Measurements from ENCODE around the gene MIEF1.

The MIEF1 gene

DNA sequence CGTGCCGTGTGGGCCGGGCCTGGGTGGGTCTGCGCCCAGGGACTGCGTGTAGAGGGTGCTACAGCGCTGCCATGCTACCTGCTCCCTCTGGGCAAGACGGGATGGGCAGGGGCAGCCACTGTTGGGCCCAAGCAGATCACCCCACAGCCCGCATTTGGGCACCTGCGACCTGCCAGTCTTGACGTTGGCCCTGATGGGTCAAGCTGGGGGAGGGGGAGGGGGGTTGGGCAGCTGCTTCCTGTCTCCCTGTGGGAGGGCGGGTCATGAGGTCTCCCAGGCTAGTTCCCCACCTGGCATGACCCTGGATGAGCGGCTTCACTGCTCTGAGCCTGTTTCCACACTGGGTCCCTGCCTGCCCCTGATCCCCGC lies 33.3 kb downstream of the MIEF1 start:
- peak overlapping the region; percentile 88 for H2AK5ac ChIP-seq (ENCODE audit: low read depth, low read length)
- no peak for DNase-seq (ENCODE audit: low spot score)
- peak overlapping the region; percentile 62 for H2BK5ac ChIP-seq (ENCODE audit: low read length)
- no peaks in the 10 kb centered on the region for H3K27me3 ChIP-seq (ENCODE audit: control insufficient read depth in 3 of 3, insufficient read depth in 3 of 3, low read depth in 1 of 3, low read length in 3 of 3)
- peak overlapping the region in 1 of 2 donors; percentile 10 for H3K4me3 ChIP-seq (ENCODE audit: low read length in 2 of 2)
- no peak overlapping the region for H3K4me2 ChIP-seq (ENCODE audit: insufficient read depth, low read length, poor library complexity, severe bottlenecking)
- peak overlapping the region; percentile 82 for H2BK15ac ChIP-seq (ENCODE audit: low read length)
- no CpG with 5 or more reads among the region's 13 CpGs for WGBS, 2 donors (ENCODE audit: extremely low coverage in 2 of 2, insufficient read length in 2 of 2, insufficient replicate concordance in 1 of 2)
- H3K27ac ChIP-seq (replicated peaks; ENCODE audit: low read length), result no peak overlapping the region
- peak overlapping the region; percentile 82 for H3K9ac ChIP-seq (ENCODE audit: low read depth, low read length, poor library complexity)
- H2BK120ac ChIP-seq (ENCODE audit: low read depth, low read length), result peak overlapping the region; percentile 77
- no peak overlapping the region for H4K91ac ChIP-seq (ENCODE audit: low read depth, low read length, poor library complexity)
- H3K9me3 ChIP-seq (replicated peaks in 1 of 2; ENCODE audit: control insufficient read depth in 2 of 2, insufficient read depth in 1 of 2, low read depth in 1 of 2, low read length in 2 of 2), result no peaks in the 10 kb centered on the region
- peaks cover 9% of the 10 kb centered on the region for H3K79me1 ChIP-seq (ENCODE audit: low read depth, low read length)
- peak overlapping the region; percentile 35 for H2BK12ac ChIP-seq (ENCODE audit: low read length)
- peaks cover 12 to 22% of the 10 kb centered on the region in 2 donors for H3K4me1 ChIP-seq (ENCODE audit: control insufficient read depth in 2 of 2, insufficient read depth in 1 of 2, low read depth in 1 of 2, low read length in 2 of 2)
- peak overlapping the region; percentile 74 for H4K8ac ChIP-seq (ENCODE audit: low read depth, low read length)
- peak overlapping the region; percentile 92 for H3K18ac ChIP-seq (ENCODE audit: low read length)
- no peak overlapping the region for H3K14ac ChIP-seq (ENCODE audit: low read length)
- H2AFZ ChIP-seq (ENCODE audit: low read length), result peak overlapping the region; percentile 90
- H3K36me3 ChIP-seq (replicated peaks in 1 of 2; ENCODE audit: control insufficient read depth in 2 of 2, insufficient read depth in 2 of 2, low read length in 2 of 2), result peaks cover 4 to 14% of the 10 kb centered on the region in 2 donors
- H3K4ac ChIP-seq (ENCODE audit: low read length), result no peak overlapping the region
- H3K23ac ChIP-seq (ENCODE audit: low read depth, low read length, poor library complexity), result no peak overlapping the region

- Histone ChIP-seq H3K79me1 (ENCODE audit: low read depth, low read length) (peaks cover 8% of the 10 kb centered on the region), H3K36me3 (replicated peaks in 1 of 2; ENCODE audit: control insufficient read depth in 2 of 2, insufficient read depth in 2 of 2, low read length in 2 of 2) (peaks cover 2 to 9% of the 10 kb centered on the region in 2 donors), H3K18ac (ENCODE audit: low read length) (no peak overlapping the region), H3K4me1 (ENCODE audit: control insufficient read depth in 2 of 2, insufficient read depth in 1 of 2, low read depth in 1 of 2, low read length in 2 of 2) (peaks cover 10 to 22% of the 10 kb centered on the region in 2 donors), H3K14ac (ENCODE audit: low read length) (no peak overlapping the region), H3K27ac (replicated peaks; ENCODE audit: low read length) (no peak overlapping the region), H3K4me2 (ENCODE audit: insufficient read depth, low read length, poor library complexity, severe bottlenecking) (no peak overlapping the region), H3K9ac (ENCODE audit: low read depth, low read length, poor library complexity) (no peak overlapping the region), H2BK120ac (ENCODE audit: low read depth, low read length) (no peak overlapping the region), H2AK5ac (ENCODE audit: low read depth, low read length) (peak overlapping the region; percentile 88), H3K9me3 (replicated peaks in 1 of 2; ENCODE audit: control insufficient read depth in 2 of 2, insufficient read depth in 1 of 2, low read depth in 1 of 2, low read length in 2 of 2) (no peaks in the 10 kb centered on the region), H2AFZ (ENCODE audit: low read length) (peak overlapping the region; percentile 90), H2BK12ac (ENCODE audit: low read length) (no peak overlapping the region), H2BK5ac (ENCODE audit: low read length) (peak overlapping the region; percentile 14), H4K91ac (ENCODE audit: low read depth, low read length, poor library complexity) (no peak overlapping the region), H3K23ac (ENCODE audit: low read depth, low read length, poor library complexity) (no peak overlapping the region), H3K4ac (ENCODE audit: low read length) (no peak overlapping the region), H3K27me3 (ENCODE audit: control insufficient read depth in 3 of 3, insufficient read depth in 3 of 3, low read depth in 1 of 3, low read length in 3 of 3) (no peaks in the 10 kb centered on the region), H3K4me3 (ENCODE audit: low read length in 2 of 2) (no peak overlapping the region), H4K8ac (ENCODE audit: low read depth, low read length) (no peak overlapping the region), H2BK15ac (ENCODE audit: low read length) (no peak overlapping the region)
- no CpG with 5 or more reads among the region's 15 CpGs for WGBS, 2 donors (ENCODE audit: extremely low coverage in 2 of 2, insufficient read length in 2 of 2, insufficient replicate concordance in 1 of 2)
- DNase-seq (ENCODE audit: low spot score), result no peak
Observed at GRCh38 chr22:39535831-39536449, 33.9 kb downstream of the MIEF1 start.

DNA sequence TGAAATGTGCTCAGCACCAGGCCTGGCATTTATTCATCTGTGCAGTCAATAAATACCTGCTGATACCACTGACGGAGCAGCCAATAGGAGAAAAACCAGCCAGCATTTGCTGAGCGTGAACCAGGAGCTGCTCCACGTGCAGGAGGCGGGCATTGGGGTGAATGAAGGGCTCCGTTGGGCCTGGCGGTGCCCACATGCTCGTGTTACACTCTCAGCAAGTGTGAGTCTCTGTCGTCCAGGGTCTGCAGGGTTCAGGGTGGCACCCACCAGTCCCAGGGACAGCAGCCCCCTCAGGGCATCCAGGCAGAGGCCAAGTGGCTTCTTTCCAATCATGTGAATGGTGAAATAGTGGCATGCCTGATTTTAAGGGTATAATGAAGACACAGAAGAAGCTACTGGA lies 34.6 kb downstream of the MIEF1 start:
- no peak overlapping the region for H2BK5ac ChIP-seq (ENCODE audit: low read length)
- H3K4ac ChIP-seq (ENCODE audit: low read length), result no peak overlapping the region
- H2AK5ac ChIP-seq (ENCODE audit: low read depth, low read length), result peak overlapping the region; percentile 28
- no peak overlapping the region for H3K27ac ChIP-seq (replicated peaks; ENCODE audit: low read length)
- H2BK15ac ChIP-seq (ENCODE audit: low read length), result no peak overlapping the region
- no peaks in the 10 kb centered on the region for H3K27me3 ChIP-seq (ENCODE audit: control insufficient read depth in 3 of 3, insufficient read depth in 3 of 3, low read depth in 1 of 3, low read length in 3 of 3)
- no peak overlapping the region for H4K8ac ChIP-seq (ENCODE audit: low read depth, low read length)
- DNase-seq (ENCODE audit: low spot score), result no peak
- no peak overlapping the region for H2AFZ ChIP-seq (ENCODE audit: low read length)
- H2BK12ac ChIP-seq (ENCODE audit: low read length), result no peak overlapping the region
- H2BK120ac ChIP-seq (ENCODE audit: low read depth, low read length), result no peak overlapping the region
- H3K9ac ChIP-seq (ENCODE audit: low read depth, low read length, poor library complexity), result no peak overlapping the region
- H3K79me1 ChIP-seq (ENCODE audit: low read depth, low read length), result peaks cover 4% of the 10 kb centered on the region
- H3K36me3 ChIP-seq (replicated peaks in 1 of 2; ENCODE audit: control insufficient read depth in 2 of 2, insufficient read depth in 2 of 2, low read length in 2 of 2), result peaks cover 0 to under 1% of the 10 kb centered on the region in 2 donors
- H3K4me2 ChIP-seq (ENCODE audit: insufficient read depth, low read length, poor library complexity, severe bottlenecking), result no peak overlapping the region
- H3K4me1 ChIP-seq (ENCODE audit: control insufficient read depth in 2 of 2, insufficient read depth in 1 of 2, low read depth in 1 of 2, low read length in 2 of 2), result peaks cover 8 to 14% of the 10 kb centered on the region in 2 donors
- no peak overlapping the region for H3K4me3 ChIP-seq (ENCODE audit: low read length in 2 of 2)
- no peak overlapping the region for H3K14ac ChIP-seq (ENCODE audit: low read length)
- no peak overlapping the region for H3K23ac ChIP-seq (ENCODE audit: low read depth, low read length, poor library complexity)
- WGBS, 2 donors (ENCODE audit: extremely low coverage in 2 of 2, insufficient read length in 2 of 2, insufficient replicate concordance in 1 of 2), result no CpG with 5 or more reads among the region's 8 CpGs
- no peaks in the 10 kb centered on the region for H3K9me3 ChIP-seq (replicated peaks in 1 of 2; ENCODE audit: control insufficient read depth in 2 of 2, insufficient read depth in 1 of 2, low read depth in 1 of 2, low read length in 2 of 2)
- no peak overlapping the region for H3K18ac ChIP-seq (ENCODE audit: low read length)
- H4K91ac ChIP-seq (ENCODE audit: low read depth, low read length, poor library complexity), result no peak overlapping the region

DNA sequence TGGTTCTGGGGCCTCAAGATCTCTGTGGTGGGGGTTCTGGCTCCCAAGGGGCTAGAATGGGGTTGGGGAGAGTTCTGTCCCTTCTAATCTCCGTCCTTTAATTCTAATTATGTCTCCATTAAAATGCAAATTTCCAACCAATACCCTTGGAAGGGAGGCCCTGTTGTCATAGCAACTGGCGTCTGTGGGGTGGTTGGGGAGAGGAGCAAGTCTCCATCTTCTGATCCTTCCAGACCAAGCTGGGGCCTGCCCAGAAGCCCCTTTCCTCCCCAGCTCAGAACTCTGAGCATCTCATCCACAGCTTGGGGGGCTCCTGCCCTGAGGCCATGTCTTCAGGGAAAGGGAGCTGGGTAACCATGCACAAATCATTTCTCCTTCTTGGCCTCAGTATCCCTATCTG lies 35.9 kb downstream of the MIEF1 start:
- Histone ChIP-seq H3K27ac (replicated peaks; ENCODE audit: low read length) (no peak overlapping the region), H3K79me1 (ENCODE audit: low read depth, low read length) (no peaks in the 10 kb centered on the region), H4K91ac (ENCODE audit: low read depth, low read length, poor library complexity) (no peak overlapping the region), H3K14ac (ENCODE audit: low read length) (no peak overlapping the region), H2AFZ (ENCODE audit: low read length) (no peak overlapping the region), H4K8ac (ENCODE audit: low read depth, low read length) (no peak overlapping the region), H3K36me3 (replicated peaks in 1 of 2; ENCODE audit: control insufficient read depth in 2 of 2, insufficient read depth in 2 of 2, low read length in 2 of 2) (no peaks in the 10 kb centered on the region), H2BK120ac (ENCODE audit: low read depth, low read length) (no peak overlapping the region), H3K4me2 (ENCODE audit: insufficient read depth, low read length, poor library complexity, severe bottlenecking) (no peak overlapping the region), H2BK15ac (ENCODE audit: low read length) (no peak overlapping the region), H3K23ac (ENCODE audit: low read depth, low read length, poor library complexity) (no peak overlapping the region), H3K4ac (ENCODE audit: low read length) (no peak overlapping the region), H3K27me3 (ENCODE audit: control insufficient read depth in 3 of 3, insufficient read depth in 3 of 3, low read depth in 1 of 3, low read length in 3 of 3) (peaks cover 0 to 3% (median 2%) of the 10 kb centered on the region in 3 experiments), H2BK5ac (ENCODE audit: low read length) (no peak overlapping the region), H3K9me3 (replicated peaks in 1 of 2; ENCODE audit: control insufficient read depth in 2 of 2, insufficient read depth in 1 of 2, low read depth in 1 of 2, low read length in 2 of 2) (no peaks in the 10 kb centered on the region), H3K9ac (ENCODE audit: low read depth, low read length, poor library complexity) (no peak overlapping the region), H3K18ac (ENCODE audit: low read length) (no peak overlapping the region), H3K4me3 (ENCODE audit: low read length in 2 of 2) (no peak overlapping the region), H2BK12ac (ENCODE audit: low read length) (no peak overlapping the region), H3K4me1 (ENCODE audit: control insufficient read depth in 2 of 2, insufficient read depth in 1 of 2, low read depth in 1 of 2, low read length in 2 of 2) (peaks cover 8 to 12% of the 10 kb centered on the region in 2 donors), H2AK5ac (ENCODE audit: low read depth, low read length) (no peak overlapping the region)
- DNase-seq (ENCODE audit: low spot score), result no peak
- no CpG with 5 or more reads among the region's 2 CpGs for WGBS, 2 donors (ENCODE audit: extremely low coverage in 2 of 2, insufficient read length in 2 of 2, insufficient replicate concordance in 1 of 2)

Data from neuronal stem cell (in vitro differentiated cells).